CD4-positive, alpha-beta memory T cell (primary cell): ENCODE results near the gene DOCK6. TPM values are rescaled to one million over a fixed set of nuclear protein-coding genes. Genes with fewer than 3 reads are reported as not detected.
A peak's percentile ranks its signal among the peaks of the same experiment; 100 is the strongest.

ENCODE experiments used
- CTCF ChIA-PET: fragments of 350-600 bp; sonication (Branson Sonifier 250); formaldehyde crosslinking; loops from one replicate; lab custom pipeline; 2021; ENCODE audit warnings: inconsistent platforms; ENCODE audit not compliant: partially characterized antibody; lab: Charles Lee
- POLR2A ChIA-PET: fragments of 350-600 bp; sonication (Branson Sonifier 250); formaldehyde crosslinking; loops from one replicate; lab custom pipeline; 2021; ENCODE audit not compliant: partially characterized antibody; lab: Charles Lee
- DNase-seq, 5 donors: peaks; one replicate each; pipeline versions ENCODE4 v3.0.0 to v3.0.0-alpha.2; 2020 to 2022; ENCODE audit warnings: mixed read lengths in 1 of 5
- H3K27ac ChIP-seq: one replicate; pipeline ENCODE4 v1.7.0; 2013; ENCODE audit warnings: low read depth, low read length
- H3K27me3 ChIP-seq: 2 replicates; pipeline ENCODE4 v1.7.0; 2013; ENCODE audit warnings: mild to moderate bottlenecking, low read length, moderate library complexity; ENCODE audit not compliant: insufficient read depth
- H3K36me3 ChIP-seq: 2 replicates; pipeline ENCODE4 v1.7.0; 2013; ENCODE audit warnings: mild to moderate bottlenecking, low read length, moderate library complexity; ENCODE audit not compliant: insufficient read depth
- H3K4me1 ChIP-seq: 2 replicates; pipeline ENCODE4 v1.7.0; 2013; ENCODE audit warnings: mild to moderate bottlenecking, low read length, moderate library complexity; ENCODE audit not compliant: insufficient read depth
- H3K4me3 ChIP-seq, 2 donors: one replicate each; pipeline ENCODE4 v1.7.0; 2013; ENCODE audit warnings: low read length in 2 of 2, mild to moderate bottlenecking in 1 of 2
- H3K9me3 ChIP-seq, 2 donors: one replicate each; pipeline ENCODE4 v1.7.0; 2013; ENCODE audit warnings: low read length in 2 of 2, control low read depth in 1 of 2; ENCODE audit not compliant: control insufficient read depth in 1 of 2
- H3K27ac Mint-ChIP-seq, 7 donors: one replicate each; pipeline ENCODE4 v1.8.0; 2020 to 2021; ENCODE audit warnings: mixed read lengths in 7 of 7, mild to moderate bottlenecking in 6 of 7, inconsistent platforms in 3 of 7, moderate library complexity in 3 of 7
- H3K27me3 Mint-ChIP-seq, 2 donors: one replicate each; pipeline ENCODE4 v1.8.0; 2020 to 2021; ENCODE audit warnings: mixed read lengths in 2 of 2
- H3K36me3 Mint-ChIP-seq, 2 donors: one replicate each; pipeline ENCODE4 v1.8.0; 2020 to 2021; ENCODE audit warnings: mixed read lengths in 2 of 2, inconsistent platforms in 1 of 2, mild to moderate bottlenecking in 1 of 2
- H3K4me1 Mint-ChIP-seq, 4 donors: one replicate each; pipeline ENCODE4 v1.8.0; 2020 to 2021; ENCODE audit warnings: mixed read lengths in 4 of 4, mild to moderate bottlenecking in 1 of 4
- H3K4me3 Mint-ChIP-seq, 8 donors: one replicate each; pipeline ENCODE4 v1.8.0; 2020 to 2021; ENCODE audit warnings: mixed read lengths in 8 of 8, mild to moderate bottlenecking in 7 of 8, moderate library complexity in 6 of 8, inconsistent platforms in 3 of 8
- H3K9me3 Mint-ChIP-seq, 8 donors: one replicate each; pipeline ENCODE4 v1.8.0; 2020 to 2021; ENCODE audit warnings: mixed read lengths in 8 of 8, mild to moderate bottlenecking in 5 of 8, inconsistent platforms in 3 of 8, moderate library complexity in 1 of 8
- intact Hi-C: fragments of 100-400 bp; cut with micrococcal nuclease; formaldehyde crosslinking; loops from one replicate; pipeline ENCODE4 v1.15.1; 2023
- polyA plus RNA-seq, 2 donors: library from polyadenylated mRNA; unstranded; fragments of 300-500 nt; fragmentation: Illumina TruSeq; gene quantifications; one replicate each; pipeline ENCODE4 v1.2.3, GENCODE V29; 2021
- total RNA-seq, 2 experiments: library from RNA; stranded (reverse); gene quantifications; one replicate each; pipeline ENCODE4 v1.2.3, GENCODE V29; 2021

Gene DOCK6
- under 1 TPM; 0.30 to 0.64 TPM for total RNA-seq
- not detected for polyA plus RNA-seq

GRCh38 chr19:11261971-11262839, at the start of gene DOCK6:
Gene DOCK6 (minus strand): TSS chr19:11262524. CDS start chr19:11262440, 84 bp downstream.
- POLR2A ChIA-PET, result no interaction called here
- Mint-ChIP-seq H3K9me3 (peaks cover 0 to 4% (median 1%) of the 10 kb centered on the region in 8 donors), H3K4me3 (peak within 1 kb of the TSS; percentile 27 to 76 (median 73)), H3K27me3 (peaks cover 35 to 38% of the 10 kb centered on the region in 2 donors), H3K36me3 (no peaks in the 10 kb centered on the region), H3K27ac (no peak within 1 kb of the TSS), H3K4me1 (peaks cover 0 to 12% (median 2%) of the 10 kb centered on the region in 4 donors)
- intact Hi-C loops, result no loop called here
- no peak for DNase-seq
- CTCF ChIA-PET, result interaction anchor here (0.6 kb wide), 1 partner anchor 781 kb away, joined by 3 read pairs; no protein-coding TSS in a partner anchor
- no peaks in the 10 kb centered on the region for H3K9me3 ChIP-seq
- H3K27ac ChIP-seq, result no peak within 1 kb of the TSS
- H3K27me3 ChIP-seq, result peaks cover 15% of the 10 kb centered on the region
- H3K4me1 ChIP-seq, result no peaks in the 10 kb centered on the region
- peak within 1 kb of the TSS in 1 of 2 donors; percentile 19 for H3K4me3 ChIP-seq
- no peaks in the 10 kb centered on the region for H3K36me3 ChIP-seq

GRCh38 chr19:11306337-11306736, 44.0 kb upstream of the DOCK6 start:
- H3K36me3 ChIP-seq, result no peaks in the 10 kb centered on the region
- H3K27me3 ChIP-seq, result no peaks in the 10 kb centered on the region
- no peak for DNase-seq
- CTCF ChIA-PET, result no interaction called here
- POLR2A ChIA-PET, result no interaction called here
- no peak overlapping the region for H3K27ac ChIP-seq
- H3K4me1 ChIP-seq, result no peaks in the 10 kb centered on the region
- no peaks in the 10 kb centered on the region for H3K9me3 ChIP-seq
- Mint-ChIP-seq H3K9me3 (peaks cover 0 to 7% (median 0%) of the 10 kb centered on the region in 8 donors), H3K4me1 (no peaks in the 10 kb centered on the region), H3K27me3 (peaks cover 3 to 9% of the 10 kb centered on the region in 2 donors), H3K27ac (no peak overlapping the region), H3K4me3 (no peak overlapping the region), H3K36me3 (no peaks in the 10 kb centered on the region)
- H3K4me3 ChIP-seq, result no peak overlapping the region
- intact Hi-C loops, result no loop called here

- no peak overlapping the region for H3K27ac Mint-ChIP-seq
- no peaks in the 10 kb centered on the region for H3K36me3 Mint-ChIP-seq
- ChIA-PET POLR2A (no interaction called here), CTCF (interaction anchor here (0.7 to 1.1 kb wide), 2 partner anchors 11 to 177 kb away, joined by 3 to 5 read pairs; no protein-coding TSS in a partner anchor)
- no peaks in the 10 kb centered on the region for H3K36me3 ChIP-seq
- no peak overlapping the region for H3K4me3 ChIP-seq
- H3K27me3 Mint-ChIP-seq, result peaks cover 1 to 10% of the 10 kb centered on the region in 2 donors
- H3K4me1 ChIP-seq, result no peaks in the 10 kb centered on the region
- H3K9me3 Mint-ChIP-seq, result peaks cover 0 to 4% (median 0%) of the 10 kb centered on the region in 8 donors
- intact Hi-C loops, result no loop called here
- H3K9me3 ChIP-seq, result no peaks in the 10 kb centered on the region
- no peak overlapping the region for H3K27ac ChIP-seq
- no peaks in the 10 kb centered on the region for H3K4me1 Mint-ChIP-seq
- no peaks in the 10 kb centered on the region for H3K27me3 ChIP-seq
- DNase-seq, result no peak
- H3K4me3 Mint-ChIP-seq, result no peak overlapping the region
Observed at GRCh38 chr19:11304936-11305335, 42.6 kb upstream of the DOCK6 start.

- Histone ChIP-seq H3K4me1 (no peaks in the 10 kb centered on the region), H3K27me3 (no peaks in the 10 kb centered on the region), H3K9me3 (no peaks in the 10 kb centered on the region), H3K27ac (no peak overlapping the region), H3K4me3 (no peak overlapping the region), H3K36me3 (no peaks in the 10 kb centered on the region)
- no peaks in the 10 kb centered on the region for H3K4me1 Mint-ChIP-seq
- H3K9me3 Mint-ChIP-seq, result peaks cover 0 to 1% (median 0%) of the 10 kb centered on the region in 8 donors
- ChIA-PET POLR2A (no interaction called here), CTCF (interaction anchor here (0.9 kb wide), 1 partner anchor 50 kb away, joined by 3 read pairs; no protein-coding TSS in a partner anchor)
- peaks cover 6 to 9% of the 10 kb centered on the region in 2 donors for H3K27me3 Mint-ChIP-seq
- intact Hi-C loops, result no loop called here
- H3K36me3 Mint-ChIP-seq, result no peaks in the 10 kb centered on the region
- no peak overlapping the region for H3K27ac Mint-ChIP-seq
- H3K4me3 Mint-ChIP-seq, result no peak overlapping the region
- no peak for DNase-seq
Observed at GRCh38 chr19:11300811-11301120, 38.4 kb upstream of the DOCK6 start.

- H3K27ac ChIP-seq, result no peak overlapping the region
- intact Hi-C loops, result no loop called here
- no peaks in the 10 kb centered on the region for H3K36me3 ChIP-seq
- Mint-ChIP-seq H3K4me1 (no peaks in the 10 kb centered on the region), H3K4me3 (no peak overlapping the region), H3K9me3 (peaks cover 0 to 1% (median 0%) of the 10 kb centered on the region in 8 donors), H3K27me3 (peaks cover 6 to 9% of the 10 kb centered on the region in 2 donors), H3K27ac (no peak overlapping the region), H3K36me3 (no peaks in the 10 kb centered on the region)
- H3K4me1 ChIP-seq, result no peaks in the 10 kb centered on the region
- ChIA-PET CTCF (no interaction called here), POLR2A (no interaction called here)
- DNase-seq, result no peak
- H3K27me3 ChIP-seq, result no peaks in the 10 kb centered on the region
- H3K9me3 ChIP-seq, result no peaks in the 10 kb centered on the region
- H3K4me3 ChIP-seq, result no peak overlapping the region
Observed at GRCh38 chr19:11299946-11300810, 37.9 kb upstream of the DOCK6 start.

GRCh38 chr19:11296264-11296663, 33.9 kb upstream of the DOCK6 start:
- H3K9me3 ChIP-seq, result no peaks in the 10 kb centered on the region
- H3K27ac Mint-ChIP-seq, result no peak overlapping the region
- DNase-seq, result no peak
- peaks cover 8% of the 10 kb centered on the region for H3K4me1 ChIP-seq
- H3K36me3 ChIP-seq, result no peaks in the 10 kb centered on the region
- H3K4me3 ChIP-seq, result no peak overlapping the region
- H3K4me1 Mint-ChIP-seq, result peaks cover 4 to 8% (median 7%) of the 10 kb centered on the region in 4 donors
- H3K36me3 Mint-ChIP-seq, result no peaks in the 10 kb centered on the region
- ChIA-PET CTCF (interaction anchor here (1.5 to 9.0 kb wide), 2 partner anchors 81 to 186 kb away, joined by 3 to 56 read pairs; no protein-coding TSS in a partner anchor), POLR2A (no interaction called here)
- H3K9me3 Mint-ChIP-seq, result no peaks in the 10 kb centered on the region
- intact Hi-C loops, result no loop called here
- H3K27ac ChIP-seq, result no peak overlapping the region
- H3K4me3 Mint-ChIP-seq, result no peak overlapping the region
- peaks cover 12% of the 10 kb centered on the region in 2 donors for H3K27me3 Mint-ChIP-seq
- no peaks in the 10 kb centered on the region for H3K27me3 ChIP-seq
